GM18909 (cell line): ENCODE measurements around the gene PCDHGA7.
"Not testable (repeated sequence)": the region's sequence is repeated elsewhere in the genome, so short reads cannot be mapped to it uniquely, and the experiment has no call there.

Source experiments
- ATAC-seq: cut with Tn5 transposase; IDR thresholded peaks from one replicate; pipeline ENCODE4 v1.9.1; 2021; ENCODE audit warnings: mild to moderate bottlenecking; ENCODE audit not compliant: unreplicated experiment, poor library complexity

PCDHGA7 gene

GRCh38 chr5:141422742-141423291 is 40.3 kb downstream of the PCDHGA7 start:
- ATAC-seq: no peak

- no peak for ATAC-seq
Observed at GRCh38 chr5:141427783-141428426, 45.4 kb downstream of the PCDHGA7 start.

- ATAC-seq: peak; percentile 81
Observed at GRCh38 chr5:141430332-141431113, 48.0 kb downstream of the PCDHGA7 start, which contains the start of gene PCDHGA12. PCDHGA12 (plus strand) TSS chr5:141430507; CDS start chr5:141430760, 253 bp downstream.

- no peak for ATAC-seq
Observed at GRCh38 chr5:141431286-141431685, 48.7 kb downstream of the PCDHGA7 start.

- not testable (repeated sequence) for ATAC-seq
Observed at GRCh38 chr5:141432308-141432707, 49.8 kb downstream of the PCDHGA7 start.

- not testable (repeated sequence) for ATAC-seq
Observed at GRCh38 chr5:141432726-141433125, 50.2 kb downstream of the PCDHGA7 start.

- no peak for ATAC-seq
Observed at GRCh38 chr5:141434006-141434405, 51.5 kb downstream of the PCDHGA7 start.
